HG02588 (cell line): Measurements from ENCODE around the gene ZNF343.

Experiments used
- ATAC-seq: cut with Tn5 transposase; IDR thresholded peaks from one replicate; pipeline ENCODE4 v1.9.1; 2021; ENCODE audit warnings: mild to moderate bottlenecking, moderate library complexity; ENCODE audit not compliant: unreplicated experiment

The ZNF343 gene

DNA sequence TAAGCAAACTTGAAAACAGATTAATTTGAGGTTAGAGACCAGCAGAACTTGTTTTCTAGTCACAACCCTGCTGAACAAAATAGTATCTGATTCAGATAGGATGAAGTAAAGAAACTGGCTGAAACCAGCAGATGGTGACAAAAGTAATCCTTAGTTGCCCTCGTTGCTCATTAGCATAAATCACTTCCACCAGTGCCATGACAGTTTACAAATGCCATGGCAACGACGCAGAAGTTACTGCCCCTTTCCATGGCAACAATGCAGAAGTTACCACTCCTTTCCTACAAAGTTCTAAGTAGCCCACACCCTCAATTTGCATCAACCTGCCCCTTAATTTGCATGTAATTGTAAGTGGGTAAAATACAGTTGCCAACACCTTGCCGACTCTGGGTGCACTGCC is 61.9 kb downstream of the ZNF343 start:
- no peak for ATAC-seq
